Heart right ventricle (tissue), 16 donors: Measurements from ENCODE around the gene GGNBP2. TPM values are rescaled to one million over a fixed set of nuclear protein-coding genes. Genes with fewer than 3 reads are reported as not detected.

ENCODE experiments used
- ATAC-seq, 8 donors: fragments of 200-7000 bp; cut with Tn5 transposase; one replicate each; pipeline ENCODE4 v1.9.1; 2020; ENCODE audit warnings: mild to moderate bottlenecking in 8 of 8, moderate library complexity in 8 of 8, moderate number of reproducible peaks in 1 of 8
- DNase-seq, 2 donors: peaks; one replicate each; pipeline ENCODE4 v3.0.0-alpha.2; 2020
- H3K27ac ChIP-seq, 10 donors: fragments of 200-600 bp; sonication (generic) in 2 of 10; one replicate each; pipeline versions ENCODE4 v1.5.0 to v1.8.0; 2020 to 2022; ENCODE audit warnings: mild to moderate bottlenecking in 3 of 10
- H3K27me3 ChIP-seq, 7 donors: fragments of 200-600 bp; one replicate each; pipeline ENCODE4 v1.8.0; 2021 to 2022; ENCODE audit warnings: mild to moderate bottlenecking in 2 of 7
- H3K36me3 ChIP-seq, 9 donors: fragments of 200-600 bp; sonication (generic) in 1 of 9; one replicate each; pipeline versions ENCODE4 v1.5.0 to v1.8.0; 2020 to 2022; ENCODE audit warnings: mild to moderate bottlenecking in 2 of 9
- H3K4me1 ChIP-seq, 9 donors: fragments of 200-600 bp; sonication (generic) in 1 of 9; one replicate each; pipeline versions ENCODE4 v1.5.0 to v1.8.0; 2020 to 2022; ENCODE audit warnings: mild to moderate bottlenecking in 4 of 9
- H3K4me3 ChIP-seq, 10 donors: fragments of 200-600 bp; sonication (generic) in 2 of 10; one replicate each; pipeline versions ENCODE4 v1.5.0 to v1.8.0; 2020 to 2022; ENCODE audit warnings: mild to moderate bottlenecking in 7 of 10, moderate library complexity in 2 of 10
- H3K9me3 ChIP-seq, 11 donors: fragments of 200-600 bp in 10 of 11; sonication (generic) in 2 of 11; one replicate each; pipeline versions ENCODE4 v1.5.0 to v1.8.0; 2013 to 2022; ENCODE audit warnings: mild to moderate bottlenecking in 2 of 11, control low read depth in 1 of 11, moderate library complexity in 1 of 11
- WGBS, 2 donors: extraction: QIAGEN DNeasy Blood & Tissue Kit; methylation state at CpG; one replicate each; pipeline ENCODE4 v1.1.7; 2013; ENCODE audit warnings: inconsistent platforms in 1 of 2; 5-methylcytosine and 5-hydroxymethylcytosine counted together
- intact Hi-C, 10 donors: fragments of 100-400 bp; cut with DNase I; formaldehyde crosslinking; loops; one replicate each; pipeline versions ENCODE4 v1.11.1 to v1.14.2; 2022
- polyA plus RNA-seq, 2 donors: library from polyadenylated mRNA; stranded (reverse); fragments of 200-250 nt; gene quantifications; one replicate each; pipeline ENCODE4 v1.2.3, GENCODE V29; 2013
- total RNA-seq, 10 donors: library from RNA; stranded (reverse); fragmentation: NEBNext Ultra II Directional in 3 of 10; extraction: Animal tissue kit (Norgen Biotek cat#: 25700) in 3 of 10; gene quantifications; one replicate each; pipeline versions ENCODE4 v1.2.1 to v1.2.4, GENCODE V29; 2021 to 2023
- TF ChIP-seq, protein P1 (sequence below), 9 donors: fragments of 200-600 bp; sonication (generic) in 2 of 9; IDR thresholded peaks; one replicate each; pipeline versions ENCODE4 v1.5.0 to v1.8.0; 2021 to 2022; ENCODE audit warnings: antibody characterized with exemption in 9 of 9, mild to moderate bottlenecking in 5 of 9, moderate library complexity in 1 of 9
- donor health status: Arrhythmogenic right ventricular cardiomyopathy.
- donor health status: ischemic (EF 13 %, LVEDD 7.1; RV severe dilation, severe dysfunction).
- donor health status: healthy with polysubstance abuse.
- donor health status: DM: no; HTN: yes; CAD: no.
- donor health status: DM: no; HTN: no; CAD: no.
- donor health status: ischemic (EF 25% LVEDD 6.9; RV normal size, moderate dysfunction).
- donor health status: ischemic (EF 25% LVEDD 5.7; RV mildly dilated, moderate dysfunction).
- donor health status: healthy.
- donor health status: DM: yes; HTN: yes; CAD: no.
- donor health status: Ischemic cardiomyopathy.
- donor health status: ischemic (EF 35%, LVEDD 5.7; RV mildly dilated, moderate dysfunction).
- donor health status: nonischemic (EF 11% LVEDD 7.7; RV severe dilation, severe dysfunction).
- donor health status: DM: yes; HTN: yes; CAD: no.
- donor health status: PGD.
- donor health status: ischemic (EF 29% LVEDD 5.4; RV normal size, mild dysfunction).
- donor health status: nonischemic (EF 23%, LVEDD 6.1; RV moderate dilation, normal function).

GGNBP2 gene
- total and polyA plus RNA-seq, 12 donors: 25.9 to 51.2 (median 45.8) TPM

DNA sequence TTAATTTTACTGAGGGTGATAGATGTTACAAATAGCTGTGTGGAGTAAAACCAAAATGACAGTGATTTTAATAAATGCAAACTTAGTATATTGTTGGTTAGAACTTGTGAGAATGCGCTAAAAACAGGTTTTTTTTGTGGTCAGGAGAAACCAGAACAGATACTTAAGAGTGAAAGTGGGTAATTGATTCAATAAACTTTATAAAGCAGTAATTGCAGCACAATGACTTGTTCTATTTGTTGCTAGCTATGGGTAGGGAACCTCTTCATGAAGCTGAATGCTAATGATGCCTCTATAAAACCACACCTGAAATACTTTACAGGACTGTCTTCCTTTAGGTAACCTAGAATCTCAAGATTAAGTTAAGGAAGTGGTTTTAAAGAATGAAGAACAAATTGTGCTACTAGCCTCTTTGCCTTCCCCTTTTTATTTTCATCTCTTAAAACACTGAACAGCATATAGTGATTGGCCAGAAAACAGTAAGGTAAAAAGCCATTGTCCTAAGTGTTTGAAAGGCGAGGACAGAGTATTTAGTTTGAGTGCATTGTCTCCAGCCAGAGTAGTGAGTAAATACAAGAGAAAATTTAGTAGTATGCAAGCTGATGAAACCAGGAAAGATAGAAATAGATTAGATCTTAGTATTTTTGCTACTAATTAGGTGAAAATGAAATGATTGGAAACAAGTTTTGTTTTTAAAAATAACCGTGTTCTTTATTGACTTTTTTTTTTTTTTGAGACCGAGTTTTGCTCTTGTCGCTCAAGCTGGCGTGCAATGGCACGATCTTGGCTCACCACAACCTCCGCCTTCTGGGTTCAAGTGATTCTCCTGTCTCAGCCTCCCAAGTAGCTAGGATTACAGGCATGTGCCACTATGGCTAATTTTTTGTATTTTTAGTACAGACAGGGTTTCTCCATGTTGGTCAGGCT, 6.0 kb downstream of the GGNBP2 start:
- 86 to 90% methylated on average over 8 of the region's 8 CpGs for WGBS, 2 donors
- Histone ChIP-seq H3K4me3 (no peak overlapping the region), H3K4me1 (peaks cover 14 to 93% (median 62%) of the 10 kb centered on the region in 9 donors), H3K27me3 (no peaks in the 10 kb centered on the region), H3K9me3 (no peaks in the 10 kb centered on the region), H3K27ac (peak overlapping the region in 1 of 10 donors; percentile 6), H3K36me3 (peaks cover 0 to 54% (median 6%) of the 10 kb centered on the region in 9 donors)
- intact Hi-C loops: no loop called here
- DNase-seq (no peak), ATAC-seq (no peak)
- TF ChIP-seq, protein P1, sequence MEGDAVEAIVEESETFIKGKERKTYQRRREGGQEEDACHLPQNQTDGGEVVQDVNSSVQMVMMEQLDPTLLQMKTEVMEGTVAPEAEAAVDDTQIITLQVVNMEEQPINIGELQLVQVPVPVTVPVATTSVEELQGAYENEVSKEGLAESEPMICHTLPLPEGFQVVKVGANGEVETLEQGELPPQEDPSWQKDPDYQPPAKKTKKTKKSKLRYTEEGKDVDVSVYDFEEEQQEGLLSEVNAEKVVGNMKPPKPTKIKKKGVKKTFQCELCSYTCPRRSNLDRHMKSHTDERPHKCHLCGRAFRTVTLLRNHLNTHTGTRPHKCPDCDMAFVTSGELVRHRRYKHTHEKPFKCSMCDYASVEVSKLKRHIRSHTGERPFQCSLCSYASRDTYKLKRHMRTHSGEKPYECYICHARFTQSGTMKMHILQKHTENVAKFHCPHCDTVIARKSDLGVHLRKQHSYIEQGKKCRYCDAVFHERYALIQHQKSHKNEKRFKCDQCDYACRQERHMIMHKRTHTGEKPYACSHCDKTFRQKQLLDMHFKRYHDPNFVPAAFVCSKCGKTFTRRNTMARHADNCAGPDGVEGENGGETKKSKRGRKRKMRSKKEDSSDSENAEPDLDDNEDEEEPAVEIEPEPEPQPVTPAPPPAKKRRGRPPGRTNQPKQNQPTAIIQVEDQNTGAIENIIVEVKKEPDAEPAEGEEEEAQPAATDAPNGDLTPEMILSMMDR (IDR thresholded peaks at IDR 0.05): no peak

GRCh38 chr17:36553459-36553858, 8.7 kb downstream of the GGNBP2 start:
- TF ChIP-seq, protein P1 (IDR thresholded peaks at IDR 0.05): no peak
- H3K36me3 ChIP-seq: peaks cover 0 to 66% (median 25%) of the 10 kb centered on the region in 9 donors
- peaks cover 0 to 68% (median 36%) of the 10 kb centered on the region in 9 donors for H3K4me1 ChIP-seq
- intact Hi-C loops: no loop called here
- DNase-seq: no peak
- WGBS, 2 donors: 89 to 90% methylated on average over 3 of the region's 3 CpGs
- no peak overlapping the region for H3K4me3 ChIP-seq
- no peaks in the 10 kb centered on the region for H3K27me3 ChIP-seq
- H3K9me3 ChIP-seq: no peaks in the 10 kb centered on the region
- no peak overlapping the region for H3K27ac ChIP-seq
- no peak for ATAC-seq

DNA sequence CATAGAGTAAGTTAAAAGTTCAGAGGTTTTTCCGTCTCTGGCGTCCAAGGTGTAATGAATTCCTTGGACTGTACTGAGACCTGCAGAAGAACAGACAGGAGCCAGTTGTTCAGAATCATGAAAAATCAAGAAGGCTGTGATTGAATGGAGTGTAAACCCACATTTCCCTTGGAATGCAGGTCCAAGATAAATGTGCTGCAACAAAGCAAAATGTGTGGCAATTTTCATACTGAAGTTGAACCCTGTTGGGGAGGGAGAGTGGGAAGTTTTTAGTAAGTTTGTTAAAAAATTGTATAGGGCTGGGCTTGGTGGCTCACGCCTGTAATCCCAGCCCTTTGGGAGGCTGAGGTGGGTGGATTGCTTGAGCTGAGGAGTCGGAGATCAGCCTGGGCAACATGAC, 21.4 kb downstream of the GGNBP2 start:
- H3K27me3 ChIP-seq: no peaks in the 10 kb centered on the region
- WGBS, 2 donors: 93 to 94% methylated on average over 4 of the region's 4 CpGs
- TF ChIP-seq, protein P1 (IDR thresholded peaks at IDR 0.05): no peak
- no peak overlapping the region for H3K27ac ChIP-seq
- ATAC-seq (no peak), DNase-seq (no peak)
- H3K36me3 ChIP-seq: peaks cover 0 to 100% (median 49%) of the 10 kb centered on the region in 9 donors
- intact Hi-C loops: no loop called here
- no peak overlapping the region for H3K4me3 ChIP-seq
- H3K9me3 ChIP-seq: no peaks in the 10 kb centered on the region
- no peaks in the 10 kb centered on the region for H3K4me1 ChIP-seq

DNA sequence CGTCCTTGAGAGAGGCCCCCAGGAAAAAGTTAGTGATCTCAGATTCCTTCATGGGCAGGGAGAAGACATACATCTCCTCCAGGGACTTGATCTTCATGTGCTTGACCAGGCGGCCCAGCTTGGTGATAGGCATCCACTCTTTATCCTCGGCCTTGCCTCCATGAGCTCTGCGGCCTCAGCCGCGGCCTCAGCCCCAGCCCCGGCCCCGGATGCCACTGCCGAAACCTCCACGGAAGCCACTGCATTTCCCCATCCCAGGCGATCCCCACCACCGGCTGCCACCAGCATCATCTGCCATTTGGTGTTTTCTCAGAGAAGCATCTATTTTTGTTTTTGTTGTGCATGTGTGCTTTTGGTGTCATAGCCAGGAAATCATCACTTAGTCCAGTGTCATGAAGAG, 30.3 kb downstream of the GGNBP2 start:
- Histone ChIP-seq H3K4me1 (peaks cover 0 to 11% (median 3%) of the 10 kb centered on the region in 9 donors), H3K27me3 (no peaks in the 10 kb centered on the region), H3K36me3 (peaks cover 0 to 93% (median 39%) of the 10 kb centered on the region in 9 donors), H3K9me3 (no peaks in the 10 kb centered on the region), H3K27ac (no peak overlapping the region), H3K4me3 (no peak overlapping the region)
- ATAC-seq: no peak
- TF ChIP-seq, protein P1 (IDR thresholded peaks at IDR 0.05): no peak
- intact Hi-C loops: loop anchor here in 1 of 10 donors (10.0 kb wide), 1 partner anchor 60 kb away; no protein-coding TSS in a partner anchor
- whole genome bisulfite sequencing, 2 donors: 92 to 98% methylated on average over 12 of the region's 12 CpGs
- no peak for DNase-seq
